Coronary artery (tissue), 2 donors: ENCODE results near the gene TTC4.

ENCODE experiments used
- DNase-seq: peaks from one replicate; pipeline ENCODE4 v3.0.0-alpha.2; 2017; ENCODE audit warnings: low spot score
- H3K27ac ChIP-seq, 2 donors: fragments of 200-600 bp; sonication (generic); one replicate each; pipeline ENCODE4 v1.5.1; 2016 to 2019
- H3K4me3 ChIP-seq: fragments of 200-600 bp; sonication (generic); 2 replicates; pipeline ENCODE4 v1.5.1; 2016; ENCODE audit warnings: mild to moderate bottlenecking, moderate library complexity
- CTCF ChIP-seq: fragments of 200-600 bp; sonication (generic); IDR thresholded peaks from one replicate; pipeline ENCODE4 v1.5.1; 2019; ENCODE audit warnings: antibody characterized with exemption

Gene TTC4

GRCh38 chr1:54781023-54781723, 65.5 kb downstream of the TTC4 start:
- Histone ChIP-seq H3K4me3 (peak overlapping the region; percentile 40), H3K27ac (no peak overlapping the region)
- no peak for DNase-seq
- no peak for TF ChIP-seq CTCF

- H3K4me3 ChIP-seq, result no peak overlapping the region
- no peak for DNase-seq
- no peak overlapping the region for H3K27ac ChIP-seq
- TF ChIP-seq CTCF, result no peak
Measured at GRCh38 chr1:54782156-54782555, 66.5 kb downstream of the TTC4 start.

GRCh38 chr1:54782588-54782987, 66.9 kb downstream of the TTC4 start:
- Histone ChIP-seq H3K4me3 (no peak overlapping the region), H3K27ac (no peak overlapping the region)
- TF ChIP-seq CTCF, result no peak
- no peak for DNase-seq

GRCh38 chr1:54784066-54784465, 68.4 kb downstream of the TTC4 start:
- H3K4me3 ChIP-seq, result no peak overlapping the region
- H3K27ac ChIP-seq, result no peak overlapping the region
- no peak for DNase-seq
- no peak for TF ChIP-seq CTCF

GRCh38 chr1:54786778-54787177, 71.1 kb downstream of the TTC4 start:
- Histone ChIP-seq H3K27ac (no peak overlapping the region), H3K4me3 (no peak overlapping the region)
- no peak for TF ChIP-seq CTCF
- DNase-seq, result no peak

- TF ChIP-seq CTCF, result no peak
- H3K4me3 ChIP-seq, result no peak overlapping the region
Measured at GRCh38 chr1:54787604-54788003, 71.9 kb downstream of the TTC4 start.

GRCh38 chr1:54788459-54788858, 72.8 kb downstream of the TTC4 start:
- Histone ChIP-seq H3K27ac (no peak overlapping the region), H3K4me3 (no peak overlapping the region)
- no peak for TF ChIP-seq CTCF
- no peak for DNase-seq

More at GRCh38 chr1:54787604-54788003, 71.9 kb downstream of the TTC4 start:
- DNase-seq, result no peak
- no peak overlapping the region for H3K27ac ChIP-seq
